HEK293T (cell line): ENCODE measurements around the gene MYL5.

ENCODE experiments used
- ARNT ChIP-seq: fragments of 450-650 bp; IDR thresholded peaks from 2 replicates; pipeline ENCODE4 v1.6.1; 2017; ENCODE audit warnings: mild to moderate bottlenecking
- CTBP1 ChIP-seq: fragments of 450-650 bp; IDR thresholded peaks from 2 replicates; pipeline ENCODE4 v1.6.1; 2016; ENCODE audit warnings: borderline replicate concordance
- ELF4 ChIP-seq: fragments of 450-650 bp; IDR thresholded peaks from 2 replicates; pipeline ENCODE4 v1.6.1; 2017; ENCODE audit warnings: antibody characterized with exemption
- FOXA1 ChIP-seq: fragments of 450-650 bp; IDR thresholded peaks from 2 replicates; pipeline ENCODE4 v1.6.1; 2016; ENCODE audit warnings: mild to moderate bottlenecking
- FOXM1 ChIP-seq: fragments of 450-650 bp; IDR thresholded peaks from 2 replicates; pipeline ENCODE4 v1.6.1; 2017; ENCODE audit warnings: mild to moderate bottlenecking, borderline replicate concordance
- HDGF ChIP-seq: fragments of 450-650 bp; IDR thresholded peaks from 2 replicates; pipeline ENCODE4 v1.6.1; 2017; ENCODE audit warnings: antibody characterized with exemption, borderline replicate concordance
- NFRKB ChIP-seq: fragments of 450-650 bp; IDR thresholded peaks from 2 replicates; pipeline ENCODE4 v1.6.1; 2016; ENCODE audit warnings: mild to moderate bottlenecking, moderate library complexity
- PKNOX1 ChIP-seq: fragments of 450-650 bp; IDR thresholded peaks from 2 replicates; pipeline ENCODE4 v1.6.1; 2016
- SP1 ChIP-seq: fragments of 450-650 bp; IDR thresholded peaks from 2 replicates; pipeline ENCODE4 v1.6.1; 2017
- SUZ12 ChIP-seq: fragments of 450-650 bp; IDR thresholded peaks from 2 replicates; pipeline ENCODE4 v1.6.1; 2016; ENCODE audit warnings: mild to moderate bottlenecking
- TARDBP ChIP-seq: fragments of 450-650 bp; IDR thresholded peaks from 2 replicates; pipeline ENCODE4 v1.6.1; 2016

DNA sequence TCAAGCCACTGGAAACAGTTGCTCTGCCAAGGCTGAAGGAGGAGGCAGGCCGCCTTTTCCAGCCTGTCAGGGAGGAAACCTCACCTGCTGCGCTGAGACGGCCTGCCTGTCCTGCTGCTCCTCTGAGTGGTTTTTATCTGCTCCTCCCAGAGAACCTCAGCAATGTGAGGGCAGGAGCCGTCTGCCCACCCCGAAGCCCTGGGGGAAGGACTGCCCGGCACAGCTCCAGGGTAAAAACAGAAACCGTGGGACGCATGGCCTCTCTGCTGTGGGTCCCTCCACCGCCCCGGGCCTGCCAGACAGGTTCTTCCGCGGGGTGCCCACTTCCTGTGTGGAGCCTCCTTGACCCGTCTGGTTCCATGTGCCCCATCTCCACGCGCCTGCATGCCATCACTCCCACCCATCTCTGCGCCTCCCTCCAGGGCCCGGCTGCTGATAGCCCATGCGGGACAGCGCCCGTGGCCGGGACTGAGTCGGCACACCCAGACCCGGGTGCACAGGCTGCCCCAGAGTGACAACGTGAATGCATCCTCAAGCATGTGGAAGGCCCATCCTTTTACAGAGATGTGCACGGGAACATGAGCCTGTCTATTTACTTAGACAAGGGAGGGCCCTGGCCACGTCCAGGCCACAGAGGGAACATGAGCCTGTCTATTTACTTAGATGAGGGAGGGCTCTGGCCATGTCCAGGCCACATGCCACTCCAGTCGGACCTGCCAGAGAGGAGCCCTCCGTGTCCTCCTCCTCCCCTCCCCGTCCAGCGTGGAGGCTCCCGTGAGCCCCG, 18.6 kb downstream of the MYL5 start:
- TF ChIP-seq ELF4 (no peak), FOXM1 (no peak), ARNT (no peak), SP1 (no peak), SUZ12 (no peak), CTBP1 (no peak), HDGF (no peak), TARDBP (no peak), FOXA1 (no peak), NFRKB (no peak), PKNOX1 (no peak)
